DOHH2 (cell line): ENCODE results near the gene SDC1.

ENCODE experiments used
- H3F3A ChIP-seq: fragments of 200-600 bp; sonication (generic), shearing (Covaris generic); 2 replicates; pipeline ENCODE4 v1.6.0; 2016; ENCODE audit warnings: antibody characterized with exemption, mild to moderate bottlenecking; ENCODE audit not compliant: control insufficient read depth, insufficient read depth
- H3K27ac ChIP-seq: fragments of 200-600 bp; sonication (generic); 2 replicates; pipeline ENCODE4 v1.5.1; 2014; ENCODE audit warnings: low read depth, mild to moderate bottlenecking, low read length, moderate library complexity
- H3K27me3 ChIP-seq: fragments of 200-600 bp; sonication (generic); 2 replicates; pipeline ENCODE4 v1.6.1; 2014; ENCODE audit warnings: mild to moderate bottlenecking, low read length, mixed read lengths; ENCODE audit not compliant: control insufficient read depth
- H3K36me3 ChIP-seq: fragments of 200-600 bp; sonication (generic); 2 replicates; pipeline ENCODE4 v1.6.1; 2014; ENCODE audit warnings: mild to moderate bottlenecking, low read length, moderate library complexity, mixed read lengths; ENCODE audit not compliant: control insufficient read depth
- H3K4me1 ChIP-seq: fragments of 200-600 bp; sonication (generic); 2 replicates; pipeline ENCODE4 v1.6.1; 2014; ENCODE audit warnings: mild to moderate bottlenecking, low read length, mixed read lengths; ENCODE audit not compliant: control insufficient read depth
- H3K4me2 ChIP-seq: fragments of 200-600 bp; sonication (generic); 2 replicates; pipeline ENCODE4 v1.6.0; 2014; ENCODE audit warnings: mild to moderate bottlenecking, low read length, moderate library complexity
- H3K4me3 ChIP-seq: fragments of 200-600 bp; sonication (generic); 2 replicates; pipeline ENCODE4 v1.5.1; 2014; ENCODE audit warnings: mild to moderate bottlenecking, low read length, mixed read lengths
- H3K79me2 ChIP-seq: fragments of 200-600 bp; sonication (generic); 2 replicates; pipeline ENCODE4 v1.6.1; 2014; ENCODE audit warnings: mild to moderate bottlenecking, low read length, mixed read lengths; ENCODE audit not compliant: control insufficient read depth
- H3K9me2 ChIP-seq: fragments of 200-600 bp; sonication (generic); replicated peaks from 2 replicates; pipeline ENCODE4 v1.6.1; 2014; ENCODE audit warnings: mild to moderate bottlenecking, low read length, mixed read lengths; ENCODE audit not compliant: control insufficient read depth
- H3K9me3 ChIP-seq: fragments of 200-600 bp; sonication (generic); 2 replicates; pipeline ENCODE4 v1.6.1; 2014; ENCODE audit warnings: antibody characterized with exemption, low read length, mixed read lengths; ENCODE audit not compliant: control insufficient read depth, insufficient read depth
- H4K20me1 ChIP-seq: fragments of 200-600 bp; sonication (generic); 2 replicates; pipeline ENCODE4 v1.6.0; 2014; ENCODE audit warnings: low read depth, mild to moderate bottlenecking, antibody characterized with exemption, low read length, moderate library complexity; ENCODE audit not compliant: control insufficient read depth, insufficient read depth
- CTCF ChIP-seq: fragments of 200-600 bp; sonication (generic); IDR thresholded peaks from one replicate; pipeline ENCODE4 v1.5.1; 2014; ENCODE audit warnings: antibody characterized with exemption, mild to moderate bottlenecking, low read depth, low read length; ENCODE audit not compliant: poor library complexity, severe bottlenecking
- EZH2phosphoT487 ChIP-seq: fragments of 200-600 bp; sonication (generic); IDR thresholded peaks from 2 replicates; pipeline ENCODE4 v1.6.1; 2017; ENCODE audit warnings: borderline replicate concordance, mild to moderate bottlenecking, antibody characterized with exemption, low read length, moderate library complexity, mixed read lengths

The SDC1 gene

GRCh38 chr2:20212459-20212870, 12.5 kb downstream of the SDC1 start:
- H3K36me3 ChIP-seq: no peaks in the 10 kb centered on the region
- H3K4me2 ChIP-seq: no peak overlapping the region
- no peaks in the 10 kb centered on the region for H3K9me3 ChIP-seq
- H4K20me1 ChIP-seq: peaks cover 2% of the 10 kb centered on the region; the same call in 1 of the 2 replicates
- peaks cover 29% of the 10 kb centered on the region for H3K4me1 ChIP-seq
- TF ChIP-seq EZH2phosphoT487: no peak
- no peak for TF ChIP-seq CTCF
- H3K9me2 ChIP-seq: no peaks in the 10 kb centered on the region
- no peaks in the 10 kb centered on the region for H3K79me2 ChIP-seq
- H3K4me3 ChIP-seq: no peak overlapping the region
- no peak overlapping the region for H3K27ac ChIP-seq
- no peaks in the 10 kb centered on the region for H3F3A ChIP-seq
- peaks cover 11% of the 10 kb centered on the region; the same call in 1 of the 2 replicates for H3K27me3 ChIP-seq

- peaks cover 11% of the 10 kb centered on the region; the same call in 1 of the 2 replicates for H3K27me3 ChIP-seq
- no peaks in the 10 kb centered on the region for H3K9me3 ChIP-seq
- TF ChIP-seq CTCF: no peak
- TF ChIP-seq EZH2phosphoT487: no peak
- H3K79me2 ChIP-seq: no peaks in the 10 kb centered on the region
- H3K9me2 ChIP-seq: no peaks in the 10 kb centered on the region
- no peaks in the 10 kb centered on the region for H3F3A ChIP-seq
- no peak overlapping the region for H3K27ac ChIP-seq
- no peak overlapping the region for H3K4me3 ChIP-seq
- H3K4me2 ChIP-seq: no peak overlapping the region
- peaks cover 34% of the 10 kb centered on the region for H3K4me1 ChIP-seq
- H4K20me1 ChIP-seq: peaks cover 3% of the 10 kb centered on the region; the same call in 1 of the 2 replicates
- H3K36me3 ChIP-seq: no peaks in the 10 kb centered on the region
Observed at GRCh38 chr2:20211860-20212458, 13.0 kb downstream of the SDC1 start.

- TF ChIP-seq EZH2phosphoT487 (no peak), CTCF (no peak)
- no peaks in the 10 kb centered on the region for H3F3A ChIP-seq
- no peaks in the 10 kb centered on the region for H3K36me3 ChIP-seq
- H3K4me2 ChIP-seq: no peak overlapping the region
- peaks cover 11% of the 10 kb centered on the region; the same call in 1 of the 2 replicates for H3K27me3 ChIP-seq
- H3K27ac ChIP-seq: no peak overlapping the region
- H4K20me1 ChIP-seq: peaks cover 3% of the 10 kb centered on the region; the same call in 1 of the 2 replicates
- H3K9me3 ChIP-seq: no peaks in the 10 kb centered on the region
- H3K79me2 ChIP-seq: no peaks in the 10 kb centered on the region
- H3K4me3 ChIP-seq: no peak overlapping the region
- peaks cover 40% of the 10 kb centered on the region for H3K4me1 ChIP-seq
- no peaks in the 10 kb centered on the region for H3K9me2 ChIP-seq
Observed at GRCh38 chr2:20211420-20211819, 13.5 kb downstream of the SDC1 start.
